ENCODE data around the gene ACSM2A.
"Not testable (repeated sequence)": the region's sequence is repeated elsewhere in the genome, so short reads cannot be mapped to it uniquely, and the experiment has no call there.

- TF ChIP-seq, protein P1, sequence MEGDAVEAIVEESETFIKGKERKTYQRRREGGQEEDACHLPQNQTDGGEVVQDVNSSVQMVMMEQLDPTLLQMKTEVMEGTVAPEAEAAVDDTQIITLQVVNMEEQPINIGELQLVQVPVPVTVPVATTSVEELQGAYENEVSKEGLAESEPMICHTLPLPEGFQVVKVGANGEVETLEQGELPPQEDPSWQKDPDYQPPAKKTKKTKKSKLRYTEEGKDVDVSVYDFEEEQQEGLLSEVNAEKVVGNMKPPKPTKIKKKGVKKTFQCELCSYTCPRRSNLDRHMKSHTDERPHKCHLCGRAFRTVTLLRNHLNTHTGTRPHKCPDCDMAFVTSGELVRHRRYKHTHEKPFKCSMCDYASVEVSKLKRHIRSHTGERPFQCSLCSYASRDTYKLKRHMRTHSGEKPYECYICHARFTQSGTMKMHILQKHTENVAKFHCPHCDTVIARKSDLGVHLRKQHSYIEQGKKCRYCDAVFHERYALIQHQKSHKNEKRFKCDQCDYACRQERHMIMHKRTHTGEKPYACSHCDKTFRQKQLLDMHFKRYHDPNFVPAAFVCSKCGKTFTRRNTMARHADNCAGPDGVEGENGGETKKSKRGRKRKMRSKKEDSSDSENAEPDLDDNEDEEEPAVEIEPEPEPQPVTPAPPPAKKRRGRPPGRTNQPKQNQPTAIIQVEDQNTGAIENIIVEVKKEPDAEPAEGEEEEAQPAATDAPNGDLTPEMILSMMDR (IDR thresholded peaks at IDR 0.05), result not testable (repeated sequence)
- TF ChIP-seq USF2, JAZF1 (CRISPR knock-in tag; IDR thresholded peaks at IDR 0.05): not testable (repeated sequence)
Measured at GRCh38 chr16:20421748-20422147, 29.6 kb upstream of the ACSM2A start.

All from WTC11 (cell line).